Prostate gland (tissue), 2 donors: ENCODE data around the gene GUCY1B1. TPM values are rescaled to one million over a fixed set of nuclear protein-coding genes. Genes with fewer than 3 reads are reported as not detected.

Experiments used
- DNase-seq: peaks from one replicate; pipeline ENCODE4 v3.0.0-alpha.2; 2019; ENCODE audit warnings: low spot score
- H3K27ac ChIP-seq, 2 donors: fragments of 200-600 bp; sonication (generic); 2 replicates each; pipeline ENCODE4 v1.5.1; 2017 to 2019
- H3K27me3 ChIP-seq: fragments of 200-600 bp; sonication (generic); replicated peaks from 2 replicates; pipeline ENCODE4 v1.5.1; 2019; ENCODE audit not compliant: insufficient read depth
- H3K36me3 ChIP-seq, 2 donors: fragments of 200-600 bp; sonication (generic); 1 replicate in 1 of 2; 2 replicates in 1 of 2; pipeline versions ENCODE4 v1.5.1 to v1.8.1; 2017 to 2019
- H3K4me1 ChIP-seq: fragments of 200-600 bp; sonication (generic); replicated peaks from 2 replicates; pipeline ENCODE4 v1.5.1; 2019
- H3K4me3 ChIP-seq, 2 donors: fragments of 200-600 bp; sonication (generic); 2 replicates each; pipeline ENCODE4 v1.5.1; 2017 to 2019
- H3K9me3 ChIP-seq: fragments of 200-600 bp; sonication (generic); 2 replicates; pipeline ENCODE4 v1.5.1; 2017
- CTCF ChIP-seq, 4 experiments: fragments of 200-600 bp in 2 of 4; fragments of 450-650 bp in 2 of 4; sonication (generic) in 2 of 4; IDR thresholded peaks; 1 replicate in 3 of 4; 2 replicates in 1 of 4; pipeline ENCODE4 v1.5.1; 2016 to 2019; ENCODE audit warnings: antibody characterized with exemption in 4 of 4, mild to moderate bottlenecking in 2 of 4, moderate library complexity in 2 of 4
- POLR2A ChIP-seq: fragments of 450-650 bp; IDR thresholded peaks from one replicate; pipeline ENCODE4 v1.6.1; 2016; ENCODE audit warnings: antibody characterized with exemption, mild to moderate bottlenecking
- POLR2AphosphoS5 ChIP-seq: sonication (generic); formaldehyde crosslinking; IDR thresholded peaks from one replicate; pipeline ENCODE4 v1.6.1; 2017; ENCODE audit warnings: antibody characterized with exemption
- WGBS: methylation state at CpG from one replicate; pipeline ENCODE4 v1.1.5; 2018; 5-methylcytosine and 5-hydroxymethylcytosine counted together
- intact Hi-C: fragments of 100-400 bp; cut with DNase I; formaldehyde crosslinking; loops from one replicate; pipeline ENCODE4 v1.14.2; 2022
- total RNA-seq, 2 donors: library from RNA; depleted of rRNA; stranded (reverse); fragments of >200 nt; gene quantifications; one replicate each; pipeline ENCODE4 v1.1.0, GENCODE V29; 2016

GUCY1B1 gene
- total RNA-seq, 2 donors from 2014 or later, result 5.6 to 12.6 TPM

GRCh38 chr4:155713911-155714310 is 44.9 kb upstream of the GUCY1B1 start:
- 57% methylated on average over 1 of the region's 1 CpG for WGBS
- Histone ChIP-seq H3K27me3 (no peaks in the 10 kb centered on the region), H3K4me3 (no peak overlapping the region), H3K36me3 (no peaks in the 10 kb centered on the region), H3K9me3 (no peaks in the 10 kb centered on the region), H3K27ac (no peak overlapping the region), H3K4me1 (no peaks in the 10 kb centered on the region)
- TF ChIP-seq CTCF (IDR thresholded peaks at IDR 0.05), result no peak
- TF ChIP-seq POLR2A, result no peak
- TF ChIP-seq POLR2AphosphoS5, result no peak
- DNase-seq, result no peak
- intact Hi-C loops, result no loop called here

- intact Hi-C loops, result no loop called here
- no peak for TF ChIP-seq POLR2A
- no peak for TF ChIP-seq POLR2AphosphoS5
- no peak for TF ChIP-seq CTCF (IDR thresholded peaks at IDR 0.05)
- DNase-seq, result no peak
- H3K9me3 ChIP-seq, result no peaks in the 10 kb centered on the region
- H3K4me1 ChIP-seq, result no peaks in the 10 kb centered on the region
- WGBS, result 75% methylated on average over 1 of the region's 1 CpG
- H3K27ac ChIP-seq, result no peak overlapping the region
- H3K4me3 ChIP-seq, result no peak overlapping the region
- no peaks in the 10 kb centered on the region for H3K36me3 ChIP-seq
- H3K27me3 ChIP-seq, result no peaks in the 10 kb centered on the region
These were observed 36.5 kb upstream of the GUCY1B1 start for GRCh38 chr4:155722336-155722735.

GRCh38 chr4:155722816-155723499 is 35.9 kb upstream of the GUCY1B1 start:
- H3K9me3 ChIP-seq, result no peaks in the 10 kb centered on the region
- DNase-seq, result no peak
- intact Hi-C loops, result no loop called here
- no peaks in the 10 kb centered on the region for H3K27me3 ChIP-seq
- no peaks in the 10 kb centered on the region for H3K36me3 ChIP-seq
- 90% methylated on average over 7 of the region's 7 CpGs for WGBS
- no peak overlapping the region for H3K4me3 ChIP-seq
- TF ChIP-seq POLR2A (no peak), POLR2AphosphoS5 (no peak), CTCF (IDR thresholded peaks at IDR 0.05) (no peak)
- H3K27ac ChIP-seq, result no peak overlapping the region
- H3K4me1 ChIP-seq, result no peaks in the 10 kb centered on the region

- Histone ChIP-seq H3K27ac (no peak overlapping the region), H3K4me3 (no peak overlapping the region), H3K4me1 (no peaks in the 10 kb centered on the region), H3K9me3 (no peaks in the 10 kb centered on the region), H3K27me3 (no peaks in the 10 kb centered on the region), H3K36me3 (no peaks in the 10 kb centered on the region)
- WGBS, result 76% methylated on average over 3 of the region's 3 CpGs
- TF ChIP-seq POLR2AphosphoS5 (no peak), CTCF (IDR thresholded peaks at IDR 0.05) (no peak)
- DNase-seq, result no peak
- intact Hi-C loops, result no loop called here
These were observed 34.1 kb upstream of the GUCY1B1 start for GRCh38 chr4:155724731-155725130.

- H3K27ac ChIP-seq, result no peak overlapping the region
- TF ChIP-seq CTCF (IDR thresholded peaks at IDR 0.05) (no peak), POLR2A (no peak), POLR2AphosphoS5 (no peak)
- H3K9me3 ChIP-seq, result no peaks in the 10 kb centered on the region
- intact Hi-C loops, result no loop called here
- H3K36me3 ChIP-seq, result no peaks in the 10 kb centered on the region
- no peak overlapping the region for H3K4me3 ChIP-seq
- DNase-seq, result no peak
- no peaks in the 10 kb centered on the region for H3K4me1 ChIP-seq
- 75% methylated on average over 3 of the region's 3 CpGs for WGBS
- H3K27me3 ChIP-seq, result no peaks in the 10 kb centered on the region
These were observed 24.8 kb upstream of the GUCY1B1 start for GRCh38 chr4:155734065-155734464.
